ENCODE measurements around the gene ASAH2.

- TF ChIP-seq CTCF (IDR thresholded peaks at IDR 0.05 in 2 of 3, conservative IDR thresholded peaks at IDR 0.05 in 1 of 3; ENCODE audit: borderline replicate concordance in 1 of 3, insufficient read depth in 1 of 3, low read depth in 2 of 3, low read length in 2 of 3) (no peak), FOSL1 (IDR thresholded peaks at IDR 0.05; ENCODE audit: low read depth) (no peak)
- TF ChIP-seq, protein P1, sequence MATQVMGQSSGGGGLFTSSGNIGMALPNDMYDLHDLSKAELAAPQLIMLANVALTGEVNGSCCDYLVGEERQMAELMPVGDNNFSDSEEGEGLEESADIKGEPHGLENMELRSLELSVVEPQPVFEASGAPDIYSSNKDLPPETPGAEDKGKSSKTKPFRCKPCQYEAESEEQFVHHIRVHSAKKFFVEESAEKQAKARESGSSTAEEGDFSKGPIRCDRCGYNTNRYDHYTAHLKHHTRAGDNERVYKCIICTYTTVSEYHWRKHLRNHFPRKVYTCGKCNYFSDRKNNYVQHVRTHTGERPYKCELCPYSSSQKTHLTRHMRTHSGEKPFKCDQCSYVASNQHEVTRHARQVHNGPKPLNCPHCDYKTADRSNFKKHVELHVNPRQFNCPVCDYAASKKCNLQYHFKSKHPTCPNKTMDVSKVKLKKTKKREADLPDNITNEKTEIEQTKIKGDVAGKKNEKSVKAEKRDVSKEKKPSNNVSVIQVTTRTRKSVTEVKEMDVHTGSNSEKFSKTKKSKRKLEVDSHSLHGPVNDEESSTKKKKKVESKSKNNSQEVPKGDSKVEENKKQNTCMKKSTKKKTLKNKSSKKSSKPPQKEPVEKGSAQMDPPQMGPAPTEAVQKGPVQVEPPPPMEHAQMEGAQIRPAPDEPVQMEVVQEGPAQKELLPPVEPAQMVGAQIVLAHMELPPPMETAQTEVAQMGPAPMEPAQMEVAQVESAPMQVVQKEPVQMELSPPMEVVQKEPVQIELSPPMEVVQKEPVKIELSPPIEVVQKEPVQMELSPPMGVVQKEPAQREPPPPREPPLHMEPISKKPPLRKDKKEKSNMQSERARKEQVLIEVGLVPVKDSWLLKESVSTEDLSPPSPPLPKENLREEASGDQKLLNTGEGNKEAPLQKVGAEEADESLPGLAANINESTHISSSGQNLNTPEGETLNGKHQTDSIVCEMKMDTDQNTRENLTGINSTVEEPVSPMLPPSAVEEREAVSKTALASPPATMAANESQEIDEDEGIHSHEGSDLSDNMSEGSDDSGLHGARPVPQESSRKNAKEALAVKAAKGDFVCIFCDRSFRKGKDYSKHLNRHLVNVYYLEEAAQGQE (IDR thresholded peaks at IDR 0.05; ENCODE audit: low read depth), result no peak
These were observed 37.9 kb upstream of the ASAH2 start for GRCh38 chr10:50289196-50289595.

Measured in HCT116 (cell line).